ENCODE measurements around the gene ST3GAL2.

DNA sequence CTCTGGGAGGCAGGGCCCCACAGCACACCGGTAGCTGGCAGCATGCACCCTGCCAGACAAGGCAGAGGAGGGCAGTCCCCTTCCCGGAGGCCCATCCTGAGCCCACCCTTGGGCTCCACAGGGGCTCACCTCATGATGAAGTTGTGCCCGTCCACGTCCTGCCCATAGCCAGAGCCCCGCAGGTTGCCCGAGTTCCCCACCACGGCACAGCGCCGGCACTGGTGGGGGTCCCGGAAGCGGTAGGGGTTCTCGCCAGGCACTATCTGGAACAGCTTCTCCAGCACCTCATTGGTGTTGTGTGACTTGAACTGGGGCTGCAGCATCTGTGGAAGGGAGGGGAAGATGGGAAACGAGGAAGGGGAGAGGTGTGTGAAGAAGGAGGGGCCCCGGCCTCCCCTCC, 44.0 kb downstream of the ST3GAL2 start:
- TF ChIP-seq CTCF (IDR thresholded peaks at IDR 0.05; ENCODE audit: insufficient read depth, low read length, poor library complexity, severe bottlenecking) (no peak), EZH2phosphoT487 (conservative IDR thresholded peaks at IDR 0.05; ENCODE audit: low read length) (no peak)
